GM21515 (cell line): ENCODE measurements around the gene PDXP.
"Not testable (repeated sequence)": the region's sequence is repeated elsewhere in the genome, so short reads cannot be mapped to it uniquely, and the experiment has no call there.

Source experiments
- ATAC-seq: cut with Tn5 transposase; IDR thresholded peaks from one replicate; pipeline ENCODE4 v1.9.1; 2021; ENCODE audit not compliant: unreplicated experiment

Gene PDXP

DNA sequence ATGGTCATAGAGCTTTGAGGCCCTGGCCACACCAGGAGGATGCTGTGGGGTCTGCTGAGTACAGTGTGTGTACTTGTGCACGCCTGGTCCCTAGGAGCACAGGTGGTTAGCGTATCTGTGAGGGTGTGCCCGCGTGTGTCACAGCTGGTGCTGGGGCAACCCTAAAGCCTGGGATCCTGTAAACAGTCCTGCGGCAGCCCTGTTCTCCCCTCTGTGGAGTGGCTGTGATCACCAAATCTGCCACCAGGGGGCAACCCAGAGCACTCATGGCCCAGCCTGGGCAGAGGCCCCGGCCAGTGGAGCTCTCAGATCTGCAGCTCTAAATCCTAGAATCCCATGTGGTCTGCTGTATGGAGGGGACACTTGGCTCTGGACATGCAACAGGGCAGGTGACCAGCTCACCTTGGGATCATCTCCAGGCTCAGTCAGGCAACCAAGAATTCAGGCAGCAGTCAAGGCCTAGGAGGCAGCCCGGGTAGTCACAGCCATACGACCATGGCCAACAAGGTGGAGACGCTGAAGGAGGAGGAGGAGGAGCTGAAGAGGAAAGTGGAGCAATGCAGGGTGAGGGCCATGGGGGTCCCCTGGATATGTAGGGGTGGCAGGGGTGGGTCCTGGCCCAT, 15.2 kb upstream of the PDXP start:
- no peak for ATAC-seq

DNA sequence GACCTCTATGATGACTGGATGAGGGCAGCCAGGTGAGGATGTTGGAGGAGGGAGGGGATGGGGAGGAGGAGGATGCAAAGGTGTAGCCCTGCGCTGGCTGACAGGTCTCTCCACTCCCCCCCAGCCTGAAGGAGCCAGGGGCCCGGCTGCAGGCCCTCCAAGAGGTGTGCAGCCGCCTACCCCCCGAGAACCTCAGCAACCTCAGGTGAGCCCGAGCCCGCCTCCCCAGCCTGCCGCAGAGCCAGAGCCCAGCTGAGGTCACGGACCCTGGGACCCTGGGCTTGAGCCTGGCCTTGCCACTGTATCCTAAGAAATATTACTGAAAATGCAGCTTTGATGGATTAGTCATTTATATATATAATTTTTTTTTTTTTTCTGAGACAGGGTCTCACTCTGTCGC, 11.2 kb upstream of the PDXP start:
- ATAC-seq = no peak

- no peak for ATAC-seq
Measured at GRCh38 chr22:37647928-37648327, 10.6 kb upstream of the PDXP start.

DNA sequence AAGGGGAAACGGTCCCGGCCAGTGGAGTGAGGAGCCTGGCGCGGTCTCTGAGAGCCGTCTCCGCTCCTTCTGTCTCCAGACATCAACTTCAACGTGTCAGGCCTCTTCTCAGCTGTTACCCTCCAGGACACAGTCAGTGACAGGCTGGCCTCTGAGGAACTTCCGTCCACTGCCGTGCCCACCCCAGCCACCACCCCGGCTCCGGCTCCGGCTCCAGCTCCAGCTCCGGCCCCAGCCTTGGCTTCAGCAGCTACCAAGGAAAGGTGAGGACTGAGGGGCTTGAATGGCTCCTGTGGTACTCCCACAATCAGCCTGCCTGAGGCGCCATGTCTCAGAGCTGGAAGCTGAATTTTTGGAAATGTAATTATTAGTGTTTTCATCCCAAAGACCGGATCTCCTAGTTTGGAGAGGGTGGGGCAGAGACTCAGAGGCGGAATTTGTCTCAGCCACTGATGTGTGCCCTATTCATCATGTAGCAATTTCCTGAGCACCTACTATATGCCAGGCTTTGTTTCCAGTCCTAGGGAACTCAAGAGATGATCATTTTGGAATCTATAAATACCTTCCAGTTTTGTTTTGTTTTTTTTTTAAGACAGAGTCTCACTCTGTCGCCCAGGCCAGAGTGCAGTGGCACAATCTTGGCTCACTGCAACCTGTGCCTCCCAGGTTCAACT, 7.9 kb upstream of the PDXP start:
- ATAC-seq = no peak

DNA sequence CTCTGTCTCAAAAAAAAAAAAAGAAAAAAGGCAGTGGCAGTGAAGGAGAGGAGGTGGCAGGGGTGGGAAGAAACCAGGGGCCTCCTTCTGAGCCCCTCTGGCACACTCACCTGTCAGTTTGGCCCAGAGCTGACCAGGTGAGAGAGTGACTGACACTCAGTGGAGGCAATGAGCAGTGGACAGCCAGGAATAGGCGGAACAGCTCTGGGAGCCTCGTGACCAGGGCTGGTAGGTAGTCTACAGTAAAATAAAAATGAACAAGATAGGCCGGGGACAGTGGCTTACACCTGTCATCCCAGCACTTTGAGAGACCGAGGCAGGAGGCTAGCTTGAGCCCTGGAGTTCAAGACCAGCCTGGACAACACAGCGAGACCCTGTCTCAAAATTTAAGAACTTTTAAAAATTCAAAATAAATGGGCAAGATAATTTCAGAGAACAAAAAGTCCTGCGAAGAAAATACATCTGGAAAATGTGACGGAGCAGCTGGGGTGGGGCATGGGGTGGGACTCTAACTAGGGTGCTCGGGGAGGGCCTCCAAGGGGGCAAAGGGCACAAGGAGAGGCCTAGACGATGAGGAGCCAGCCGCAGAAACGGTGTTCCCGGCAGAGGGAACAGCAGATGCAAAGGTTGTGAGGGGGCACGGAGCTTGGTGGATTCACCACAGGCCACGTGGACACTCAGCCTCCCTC, 3.8 kb upstream of the PDXP start:
- no peak for ATAC-seq

GRCh38 chr22:37655252-37655563, 3.3 kb upstream of the PDXP start:
- no peak for ATAC-seq

GRCh38 chr22:37656583-37656982, 1.9 kb upstream of the PDXP start:
- not testable (repeated sequence) for ATAC-seq

GRCh38 chr22:37657590-37658132, 862 bp upstream of the PDXP start:
- no peak for ATAC-seq

DNA sequence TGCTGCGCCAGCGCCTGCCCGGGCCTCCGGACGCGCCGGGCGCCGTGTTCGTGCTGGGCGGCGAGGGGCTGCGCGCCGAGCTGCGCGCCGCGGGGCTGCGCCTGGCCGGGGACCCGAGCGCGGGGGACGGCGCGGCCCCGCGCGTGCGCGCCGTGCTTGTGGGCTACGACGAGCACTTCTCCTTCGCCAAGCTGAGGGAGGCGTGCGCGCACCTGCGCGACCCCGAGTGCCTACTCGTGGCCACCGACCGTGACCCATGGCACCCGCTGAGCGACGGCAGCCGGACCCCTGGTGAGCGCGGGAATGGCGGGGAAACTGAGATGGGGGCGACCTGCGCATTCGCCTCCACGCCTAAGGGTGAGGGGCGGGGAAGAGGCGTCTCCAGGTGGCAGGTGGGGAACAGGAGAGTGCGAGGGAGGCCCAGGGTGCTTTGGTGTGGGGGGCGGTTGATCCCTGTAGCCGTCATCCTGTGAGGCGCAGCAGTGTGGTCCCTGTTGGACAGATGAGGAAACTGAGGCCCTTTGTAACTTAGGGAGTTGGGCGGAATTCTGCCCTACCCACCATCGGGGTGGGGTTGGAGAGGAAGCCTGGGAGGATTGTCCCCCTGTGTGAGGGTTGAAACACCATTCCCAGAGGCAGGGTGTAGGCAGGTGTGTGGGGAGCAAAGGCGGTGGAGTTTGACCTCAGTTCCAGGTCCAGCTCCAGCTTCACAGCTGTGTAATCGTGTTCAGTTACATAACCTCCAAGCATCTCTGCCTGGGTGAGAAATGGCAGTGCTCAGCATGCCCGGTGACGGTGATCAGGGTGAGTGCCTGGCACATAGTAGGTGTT, 758 bp downstream of the PDXP start:
- ATAC-seq = peak; percentile 7

- ATAC-seq = no peak
Measured at GRCh38 chr22:37659897-37660708, 1.6 kb downstream of the PDXP start.

- ATAC-seq = no peak
Measured at GRCh38 chr22:37660709-37661045, 2.2 kb downstream of the PDXP start.

DNA sequence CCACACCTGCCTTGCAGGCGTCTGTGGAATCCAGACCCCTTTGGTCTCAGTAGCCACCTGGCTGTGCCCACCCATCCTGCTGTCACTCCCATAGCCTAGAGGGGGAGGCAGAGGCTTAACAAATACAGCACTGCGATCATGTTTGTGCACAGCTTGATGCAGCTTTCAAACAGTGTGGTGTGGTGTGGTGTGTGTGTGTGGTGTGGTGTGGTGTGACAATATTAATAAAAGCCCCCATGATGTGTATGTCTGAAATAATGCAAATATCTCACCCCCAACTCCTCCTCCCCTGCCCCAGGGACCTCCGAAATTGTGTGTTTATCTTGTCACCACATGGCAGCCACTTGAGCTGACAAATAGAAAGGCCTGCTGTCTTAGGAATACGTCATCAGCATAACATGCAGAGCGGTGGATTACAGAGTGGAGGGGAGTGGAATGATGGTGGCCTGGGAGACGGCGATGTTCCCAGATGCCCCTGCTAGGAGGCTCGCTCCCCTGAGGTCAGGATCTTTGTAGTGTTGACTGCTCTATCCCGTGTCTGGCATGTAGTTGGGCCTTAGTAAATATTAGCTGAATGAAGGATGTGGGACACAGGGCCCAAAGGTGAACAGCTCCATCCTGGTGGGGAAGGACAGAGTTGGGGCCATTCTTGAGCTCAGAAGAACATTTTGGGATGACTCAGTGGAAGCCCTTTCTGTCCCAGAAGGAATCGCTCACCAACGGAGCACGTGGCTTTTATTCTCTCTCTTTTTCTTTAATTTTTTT, 2.8 kb downstream of the PDXP start:
- no peak for ATAC-seq

GRCh38 chr22:37662039-37662438, 3.5 kb downstream of the PDXP start:
- ATAC-seq = no peak

GRCh38 chr22:37663521-37664140, 5.1 kb downstream of the PDXP start:
- no peak for ATAC-seq

GRCh38 chr22:37664249-37665101, 6.0 kb downstream of the PDXP start:
- no peak for ATAC-seq

DNA sequence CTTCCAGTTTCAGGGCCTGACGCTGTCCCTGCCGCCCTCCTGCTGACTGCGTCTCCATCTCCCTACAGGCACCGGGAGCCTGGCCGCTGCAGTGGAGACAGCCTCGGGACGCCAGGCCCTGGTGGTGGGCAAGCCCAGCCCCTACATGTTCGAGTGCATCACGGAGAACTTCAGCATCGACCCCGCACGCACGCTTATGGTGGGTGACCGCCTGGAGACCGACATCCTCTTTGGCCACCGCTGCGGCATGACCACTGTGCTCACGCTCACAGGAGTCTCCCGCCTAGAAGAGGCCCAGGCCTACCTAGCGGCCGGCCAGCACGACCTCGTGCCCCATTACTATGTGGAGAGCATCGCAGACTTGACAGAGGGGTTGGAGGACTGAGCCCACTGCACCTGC, 7.0 kb downstream of the PDXP start:
- ATAC-seq = no peak

GRCh38 chr22:37669586-37669985, 11.1 kb downstream of the PDXP start:
- ATAC-seq = no peak

GRCh38 chr22:37672206-37672919, 13.8 kb downstream of the PDXP start:
- no peak for ATAC-seq
